Measurements from ENCODE around the gene ADAM10.

ADAM10 gene

DNA sequence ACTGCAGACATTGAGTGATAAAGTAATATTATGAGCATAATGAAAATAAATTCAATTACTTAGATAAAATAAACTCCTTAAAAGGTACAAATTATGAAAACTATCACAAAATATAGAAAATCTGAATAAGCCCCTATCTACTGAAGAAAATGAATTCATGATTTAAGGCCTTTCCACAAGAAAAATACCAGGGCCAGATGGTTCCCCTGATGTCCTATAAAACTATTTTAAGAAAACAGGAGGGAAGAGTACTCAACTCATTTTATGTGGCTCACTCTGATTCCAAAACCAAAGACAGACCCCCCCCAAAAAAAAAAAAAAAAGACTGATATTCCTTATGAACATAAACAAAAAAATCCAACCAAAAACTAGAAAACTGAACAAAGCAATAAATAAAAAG is 59.9 kb downstream of the ADAM10 start:
- Histone ChIP-seq H3K4me3 (replicated peaks; ENCODE audit: insufficient read depth, low read length) (no peak overlapping the region), H3K27me3 (ENCODE audit: insufficient read depth, poor library complexity, severe bottlenecking) (no peaks in the 10 kb centered on the region), H3K27ac (replicated peaks) (no peak overlapping the region)
- TF ChIP-seq, protein P1, sequence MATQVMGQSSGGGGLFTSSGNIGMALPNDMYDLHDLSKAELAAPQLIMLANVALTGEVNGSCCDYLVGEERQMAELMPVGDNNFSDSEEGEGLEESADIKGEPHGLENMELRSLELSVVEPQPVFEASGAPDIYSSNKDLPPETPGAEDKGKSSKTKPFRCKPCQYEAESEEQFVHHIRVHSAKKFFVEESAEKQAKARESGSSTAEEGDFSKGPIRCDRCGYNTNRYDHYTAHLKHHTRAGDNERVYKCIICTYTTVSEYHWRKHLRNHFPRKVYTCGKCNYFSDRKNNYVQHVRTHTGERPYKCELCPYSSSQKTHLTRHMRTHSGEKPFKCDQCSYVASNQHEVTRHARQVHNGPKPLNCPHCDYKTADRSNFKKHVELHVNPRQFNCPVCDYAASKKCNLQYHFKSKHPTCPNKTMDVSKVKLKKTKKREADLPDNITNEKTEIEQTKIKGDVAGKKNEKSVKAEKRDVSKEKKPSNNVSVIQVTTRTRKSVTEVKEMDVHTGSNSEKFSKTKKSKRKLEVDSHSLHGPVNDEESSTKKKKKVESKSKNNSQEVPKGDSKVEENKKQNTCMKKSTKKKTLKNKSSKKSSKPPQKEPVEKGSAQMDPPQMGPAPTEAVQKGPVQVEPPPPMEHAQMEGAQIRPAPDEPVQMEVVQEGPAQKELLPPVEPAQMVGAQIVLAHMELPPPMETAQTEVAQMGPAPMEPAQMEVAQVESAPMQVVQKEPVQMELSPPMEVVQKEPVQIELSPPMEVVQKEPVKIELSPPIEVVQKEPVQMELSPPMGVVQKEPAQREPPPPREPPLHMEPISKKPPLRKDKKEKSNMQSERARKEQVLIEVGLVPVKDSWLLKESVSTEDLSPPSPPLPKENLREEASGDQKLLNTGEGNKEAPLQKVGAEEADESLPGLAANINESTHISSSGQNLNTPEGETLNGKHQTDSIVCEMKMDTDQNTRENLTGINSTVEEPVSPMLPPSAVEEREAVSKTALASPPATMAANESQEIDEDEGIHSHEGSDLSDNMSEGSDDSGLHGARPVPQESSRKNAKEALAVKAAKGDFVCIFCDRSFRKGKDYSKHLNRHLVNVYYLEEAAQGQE (IDR thresholded peaks at IDR 0.05; ENCODE audit: insufficient replicate concordance, low read depth) = no peak
- TF ChIP-seq SPI1 (IDR thresholded peaks at IDR 0.05; ENCODE audit: borderline replicate concordance, low read depth) (no peak), GABPA (IDR thresholded peaks at IDR 0.05; ENCODE audit: low read depth) (no peak), POLR2AphosphoS5 (IDR thresholded peaks at IDR 0.05; ENCODE audit: low read depth) (no peak)
- TF ChIP-seq, protein P2, sequence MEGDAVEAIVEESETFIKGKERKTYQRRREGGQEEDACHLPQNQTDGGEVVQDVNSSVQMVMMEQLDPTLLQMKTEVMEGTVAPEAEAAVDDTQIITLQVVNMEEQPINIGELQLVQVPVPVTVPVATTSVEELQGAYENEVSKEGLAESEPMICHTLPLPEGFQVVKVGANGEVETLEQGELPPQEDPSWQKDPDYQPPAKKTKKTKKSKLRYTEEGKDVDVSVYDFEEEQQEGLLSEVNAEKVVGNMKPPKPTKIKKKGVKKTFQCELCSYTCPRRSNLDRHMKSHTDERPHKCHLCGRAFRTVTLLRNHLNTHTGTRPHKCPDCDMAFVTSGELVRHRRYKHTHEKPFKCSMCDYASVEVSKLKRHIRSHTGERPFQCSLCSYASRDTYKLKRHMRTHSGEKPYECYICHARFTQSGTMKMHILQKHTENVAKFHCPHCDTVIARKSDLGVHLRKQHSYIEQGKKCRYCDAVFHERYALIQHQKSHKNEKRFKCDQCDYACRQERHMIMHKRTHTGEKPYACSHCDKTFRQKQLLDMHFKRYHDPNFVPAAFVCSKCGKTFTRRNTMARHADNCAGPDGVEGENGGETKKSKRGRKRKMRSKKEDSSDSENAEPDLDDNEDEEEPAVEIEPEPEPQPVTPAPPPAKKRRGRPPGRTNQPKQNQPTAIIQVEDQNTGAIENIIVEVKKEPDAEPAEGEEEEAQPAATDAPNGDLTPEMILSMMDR (IDR thresholded peaks at IDR 0.05; ENCODE audit: insufficient read depth, low read length) = no peak
- DNase-seq (ENCODE audit: low read depth in 1 of 2, low spot score in 1 of 2) = no peak

DNA sequence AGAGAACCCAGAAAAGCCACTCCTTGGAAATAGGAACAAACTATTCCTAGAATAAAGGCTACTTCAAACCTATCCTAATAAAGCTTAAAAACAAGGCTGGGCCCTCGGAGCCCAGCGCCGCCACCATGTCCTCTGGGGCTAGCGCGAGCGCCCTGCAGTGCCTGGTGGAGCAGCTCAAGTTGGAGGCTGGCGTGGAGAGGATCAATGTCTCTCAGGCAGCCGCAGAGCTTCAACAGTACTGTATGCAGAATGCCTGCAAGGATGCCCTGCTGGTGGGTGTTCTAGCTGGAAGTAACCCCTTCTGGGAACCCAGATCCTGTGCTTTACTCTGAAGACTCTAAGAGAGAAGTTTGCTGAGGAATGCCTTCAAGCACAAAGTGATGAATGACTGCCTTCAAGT is 63.2 kb downstream of the ADAM10 start:
- no peaks in the 10 kb centered on the region for H3K27me3 ChIP-seq (ENCODE audit: insufficient read depth, poor library complexity, severe bottlenecking)
- TF ChIP-seq SPI1 (IDR thresholded peaks at IDR 0.05; ENCODE audit: borderline replicate concordance, low read depth) = no peak
- TF ChIP-seq, protein P2 (IDR thresholded peaks at IDR 0.05; ENCODE audit: insufficient read depth, low read length) = no peak
- no peak for TF ChIP-seq GABPA (IDR thresholded peaks at IDR 0.05; ENCODE audit: low read depth)
- TF ChIP-seq POLR2AphosphoS5 (IDR thresholded peaks at IDR 0.05; ENCODE audit: low read depth) = no peak
- TF ChIP-seq, protein P1 (IDR thresholded peaks at IDR 0.05; ENCODE audit: insufficient replicate concordance, low read depth) = no peak
- DNase-seq (ENCODE audit: low read depth in 1 of 2, low spot score in 1 of 2) = no peak
- H3K27ac ChIP-seq (replicated peaks) = no peak overlapping the region
- no peak overlapping the region for H3K4me3 ChIP-seq (replicated peaks; ENCODE audit: insufficient read depth, low read length)

DNA sequence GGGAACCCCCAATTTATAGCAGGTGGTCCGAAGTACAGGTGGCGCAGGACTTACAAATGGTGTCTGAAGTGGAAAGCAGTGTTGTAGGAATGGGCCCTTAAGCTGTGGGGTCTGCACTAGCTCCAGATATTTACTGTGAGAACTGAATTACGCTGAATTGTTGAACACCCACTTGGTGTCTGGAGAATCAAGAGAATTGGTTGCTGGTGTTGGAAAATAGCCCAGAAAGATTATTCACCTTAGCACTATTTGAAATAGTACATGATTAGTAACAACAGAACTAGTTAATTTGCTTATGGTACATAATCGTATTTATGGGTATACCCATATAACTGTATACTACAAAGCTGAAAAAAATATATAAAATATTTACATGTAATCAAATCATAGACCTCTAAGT is 64.8 kb downstream of the ADAM10 start:
- no peak for DNase-seq (ENCODE audit: low read depth in 1 of 2, low spot score in 1 of 2)
- TF ChIP-seq, protein P1 (IDR thresholded peaks at IDR 0.05; ENCODE audit: insufficient replicate concordance, low read depth) = no peak
- no peak for TF ChIP-seq POLR2AphosphoS5 (IDR thresholded peaks at IDR 0.05; ENCODE audit: low read depth)
- no peak for TF ChIP-seq SPI1 (IDR thresholded peaks at IDR 0.05; ENCODE audit: borderline replicate concordance, low read depth)
- TF ChIP-seq, protein P2 (IDR thresholded peaks at IDR 0.05; ENCODE audit: insufficient read depth, low read length) = no peak
- TF ChIP-seq GABPA (IDR thresholded peaks at IDR 0.05; ENCODE audit: low read depth) = no peak
- H3K27me3 ChIP-seq (ENCODE audit: insufficient read depth, poor library complexity, severe bottlenecking) = no peaks in the 10 kb centered on the region
- H3K27ac ChIP-seq (replicated peaks) = no peak overlapping the region
- no peak overlapping the region for H3K4me3 ChIP-seq (replicated peaks; ENCODE audit: insufficient read depth, low read length)

Measured in HL-60 (cell line).